GM21447 (cell line): ENCODE results near the gene CCDC85B.

Experiments
- ATAC-seq: cut with Tn5 transposase; IDR thresholded peaks from one replicate; pipeline ENCODE4 v1.9.1; 2021; ENCODE audit not compliant: unreplicated experiment

Gene CCDC85B

DNA sequence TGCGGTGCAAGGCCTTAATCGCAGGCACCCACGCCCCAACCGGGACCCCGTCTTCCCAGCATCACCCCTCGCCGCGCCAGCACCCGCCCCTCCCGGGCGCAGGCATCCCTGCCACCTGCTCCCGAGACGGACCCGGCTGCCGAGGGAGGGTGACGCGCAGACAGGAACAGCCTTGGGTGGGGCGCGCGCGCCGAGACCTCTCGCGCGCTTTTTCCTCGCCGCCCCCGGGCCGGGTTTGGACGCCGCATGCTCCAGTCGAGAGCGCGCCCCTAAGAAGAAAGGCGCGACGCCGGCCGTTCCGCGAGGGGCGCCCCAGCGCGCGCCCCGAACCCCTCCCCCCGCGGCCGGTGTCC is 33.0 kb upstream of the CCDC85B start:
- no peak for ATAC-seq

DNA sequence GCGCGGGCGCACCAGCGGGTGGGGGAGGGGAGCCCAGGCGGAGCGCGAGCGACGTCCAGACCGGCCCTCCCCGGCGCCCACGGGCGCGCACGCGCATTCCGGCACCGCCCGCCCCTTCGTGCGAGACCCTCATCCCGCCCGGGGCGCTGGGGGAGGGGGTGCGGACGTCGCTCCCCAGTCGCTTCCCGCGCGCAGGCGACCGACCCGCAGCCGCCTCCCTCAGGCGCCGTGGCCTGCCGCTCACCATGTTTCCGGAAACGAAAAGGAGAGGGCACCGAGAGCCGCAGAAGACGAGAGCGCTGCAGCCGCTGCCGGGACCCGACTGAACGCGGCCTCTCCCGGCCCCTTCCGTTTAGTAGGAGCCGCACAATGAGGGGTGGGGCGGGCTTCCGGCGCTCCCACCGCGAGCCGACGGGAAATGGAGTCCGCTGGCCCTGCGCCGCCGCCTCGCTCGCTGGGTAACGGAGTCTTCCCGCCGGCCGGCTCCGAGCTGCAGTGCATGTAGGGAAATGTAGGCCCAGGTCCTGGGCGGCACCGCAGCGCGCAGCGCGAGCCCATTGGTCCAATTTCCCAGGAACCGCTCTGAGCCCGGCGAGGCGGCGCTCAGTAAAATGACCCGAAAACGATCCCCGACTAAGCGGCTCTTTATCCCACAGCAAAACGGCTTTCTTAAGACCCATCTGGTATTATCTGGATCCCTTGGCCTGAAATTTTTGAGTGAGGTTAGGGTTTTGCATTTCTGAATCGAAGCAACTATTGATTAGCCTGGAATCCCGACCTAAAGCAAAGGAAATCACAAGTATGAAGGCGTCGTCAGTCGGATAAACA is 32.4 kb upstream of the CCDC85B start, which contains the start of gene CFL1:
TSS of gene CFL1 (minus strand) at position 328 of the 828 bp plus-strand sequence. CDS start at position 247, 81 bp downstream.
- ATAC-seq, result peak; percentile 42

DNA sequence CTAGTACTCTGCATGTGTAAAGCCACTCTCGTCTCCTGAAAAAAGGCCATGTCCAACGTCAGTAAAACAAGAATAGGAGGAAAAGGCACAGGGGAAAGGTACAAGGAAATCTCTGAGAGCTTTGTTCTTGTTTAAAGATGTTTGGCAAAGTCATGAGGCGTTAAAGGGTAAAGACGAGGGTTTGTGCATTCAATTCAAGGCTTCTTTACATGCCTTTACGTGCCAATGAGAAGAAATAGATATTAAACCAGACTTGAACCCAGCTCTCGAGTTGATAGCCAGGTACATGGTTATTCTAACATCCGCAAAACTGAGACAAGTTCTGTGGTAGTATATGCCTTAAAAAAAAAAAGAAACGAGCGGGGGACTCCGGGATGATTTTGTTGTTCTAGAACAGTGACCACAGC is 31.8 kb upstream of the CCDC85B start:
- no peak for ATAC-seq

DNA sequence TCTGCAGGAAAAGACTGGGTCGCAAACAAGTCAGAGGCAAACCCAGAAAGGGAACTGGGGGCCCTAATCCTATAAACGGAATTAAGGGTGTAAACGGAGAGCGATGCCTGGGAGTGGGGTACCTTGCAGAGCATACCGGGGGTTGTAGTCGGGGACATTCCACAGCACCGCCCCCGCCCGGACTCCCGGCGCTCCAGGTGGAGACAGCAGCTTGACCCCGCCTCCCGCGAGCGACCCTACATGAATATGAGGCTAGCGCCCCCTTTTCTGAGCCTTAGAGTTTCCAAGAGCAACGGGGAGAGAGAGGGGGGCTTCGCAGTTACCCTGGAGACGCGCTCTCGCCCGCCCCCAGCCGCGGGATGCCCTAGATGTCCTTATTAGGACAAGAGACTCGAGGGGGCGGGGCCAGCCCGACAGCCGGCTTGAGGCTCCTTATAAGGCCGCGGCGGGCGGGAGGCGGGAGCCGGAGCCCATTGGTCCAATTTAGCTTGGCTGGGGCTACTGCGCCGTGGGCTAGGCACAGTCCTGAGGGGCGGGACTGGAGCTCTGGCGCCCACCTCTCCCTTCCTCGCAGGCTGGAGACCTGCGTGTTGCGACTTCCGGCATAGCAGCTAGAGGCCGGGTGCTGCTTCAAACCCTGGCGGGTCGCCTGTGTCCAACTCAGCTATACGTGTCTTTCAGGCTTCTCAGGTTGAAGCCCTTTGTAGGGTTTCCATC is 31.2 kb upstream of the CCDC85B start:
- peak; percentile 49 for ATAC-seq

DNA sequence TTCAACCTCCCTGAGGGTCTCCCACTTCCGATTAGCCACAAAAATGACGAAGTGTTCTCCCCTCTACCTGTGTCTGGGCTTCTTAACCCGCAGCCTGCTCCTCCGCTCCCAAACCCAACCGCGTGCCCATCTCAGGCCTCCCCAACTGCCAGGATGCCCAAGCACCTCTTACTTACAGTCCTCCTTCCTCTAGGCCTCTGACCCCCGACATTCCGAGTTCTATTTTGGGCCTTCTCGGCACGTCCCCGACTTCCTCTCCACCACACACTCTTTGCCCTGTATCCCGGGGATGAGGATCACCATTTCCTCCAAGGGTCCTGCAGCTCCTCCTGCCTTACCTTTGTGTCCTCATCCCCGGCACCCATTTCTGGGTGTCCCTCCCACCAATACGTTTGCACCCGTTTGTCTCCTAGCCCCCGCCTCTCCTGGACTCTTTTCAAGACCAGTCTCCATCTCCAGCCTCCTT is 30.6 kb upstream of the CCDC85B start:
- no peak for ATAC-seq

DNA sequence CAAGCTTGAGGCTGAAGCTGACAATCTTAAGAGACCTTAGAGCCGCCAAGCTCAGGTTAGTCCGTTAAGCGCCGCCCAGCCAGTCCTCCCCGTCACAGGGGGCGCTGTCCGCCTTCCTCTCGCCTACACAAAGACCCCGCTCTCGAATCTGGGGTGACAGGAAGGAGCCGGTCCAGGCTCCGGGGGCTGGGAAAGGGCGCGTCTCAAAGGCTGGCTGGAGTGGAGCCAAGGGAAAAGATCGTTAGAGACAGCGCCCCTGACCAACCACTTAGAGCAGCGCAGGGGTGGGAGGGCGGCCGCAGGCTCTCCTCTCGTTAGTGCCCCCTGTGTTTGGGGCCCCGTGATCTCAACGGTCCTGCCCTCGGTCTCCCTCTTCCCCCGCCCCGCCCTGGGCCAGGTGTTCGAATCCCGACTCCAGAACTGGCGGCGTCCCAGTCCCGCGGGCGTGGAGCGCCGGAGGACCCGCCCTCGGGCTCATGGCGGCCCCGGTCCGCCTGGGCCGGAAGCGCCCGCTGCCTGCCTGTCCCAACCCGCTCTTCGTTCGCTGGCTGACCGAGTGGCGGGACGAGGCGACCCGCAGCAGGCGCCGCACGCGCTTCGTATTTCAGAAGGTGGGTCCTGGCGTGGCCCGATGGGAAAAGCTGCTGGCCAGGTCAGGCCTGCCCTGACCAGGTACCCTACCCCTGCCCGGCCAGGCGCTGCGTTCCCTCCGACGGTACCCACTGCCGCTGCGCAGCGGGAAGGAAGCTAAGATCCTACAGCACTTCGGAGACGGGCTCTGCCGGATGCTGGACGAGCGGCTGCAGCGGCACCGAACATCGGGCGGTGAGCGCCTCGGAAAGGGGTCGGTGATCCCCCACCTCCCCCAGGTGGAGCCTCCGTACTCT is 30.0 kb upstream of the CCDC85B start, which contains the start of gene MUS81:
TSS of gene MUS81 (plus strand) at position 156 of the 887 bp plus-strand sequence. CDS start at position 477, 321 bp downstream.
- peak; percentile 37 for ATAC-seq

DNA sequence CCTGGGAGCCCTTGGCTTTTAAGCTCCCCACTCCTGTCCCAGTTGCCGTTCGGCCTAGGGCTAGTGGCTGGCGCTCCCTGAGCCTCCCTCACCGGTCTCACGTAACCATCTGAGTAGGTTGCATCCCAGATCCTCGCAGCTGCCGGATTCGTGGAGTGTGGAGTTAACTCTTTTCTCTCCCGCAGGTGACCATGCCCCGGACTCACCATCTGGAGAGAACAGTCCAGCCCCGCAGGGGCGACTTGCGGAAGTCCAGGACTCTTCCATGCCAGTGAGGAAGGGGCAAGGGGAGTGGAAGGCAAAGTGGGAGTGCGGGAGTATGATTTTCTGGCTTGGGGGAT is 29.3 kb upstream of the CCDC85B start:
- no peak for ATAC-seq

DNA sequence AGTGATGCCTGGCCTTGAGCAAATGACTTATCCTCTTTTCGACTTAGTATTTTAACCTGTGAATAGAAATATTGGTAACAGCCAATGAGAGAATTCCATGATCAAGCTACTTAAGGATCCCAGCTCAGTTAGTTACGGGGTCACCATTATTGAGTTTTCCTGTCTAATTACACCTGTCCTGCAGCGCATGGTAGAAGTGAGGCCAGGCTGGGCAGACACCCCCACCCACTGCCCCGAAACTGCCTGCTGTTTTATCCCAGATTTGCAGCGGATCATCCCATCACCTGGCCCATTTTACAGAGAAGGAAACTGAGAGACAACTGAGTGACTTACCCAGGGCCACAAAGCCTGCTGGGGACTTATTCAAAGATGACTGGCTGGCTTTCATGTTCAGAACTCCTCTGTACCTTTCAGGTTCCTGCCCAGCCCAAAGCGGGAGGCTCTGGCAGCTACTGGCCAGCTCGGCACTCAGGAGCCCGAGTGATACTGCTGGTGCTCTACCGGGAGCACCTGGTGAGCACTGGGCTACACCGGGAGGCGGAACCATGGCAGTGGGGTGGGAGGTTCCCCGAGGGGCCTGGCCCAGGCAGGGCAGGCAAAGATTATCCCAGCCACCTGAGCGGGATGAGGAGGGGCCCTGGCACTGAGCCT is 28.8 kb upstream of the CCDC85B start:
- ATAC-seq, result no peak

DNA sequence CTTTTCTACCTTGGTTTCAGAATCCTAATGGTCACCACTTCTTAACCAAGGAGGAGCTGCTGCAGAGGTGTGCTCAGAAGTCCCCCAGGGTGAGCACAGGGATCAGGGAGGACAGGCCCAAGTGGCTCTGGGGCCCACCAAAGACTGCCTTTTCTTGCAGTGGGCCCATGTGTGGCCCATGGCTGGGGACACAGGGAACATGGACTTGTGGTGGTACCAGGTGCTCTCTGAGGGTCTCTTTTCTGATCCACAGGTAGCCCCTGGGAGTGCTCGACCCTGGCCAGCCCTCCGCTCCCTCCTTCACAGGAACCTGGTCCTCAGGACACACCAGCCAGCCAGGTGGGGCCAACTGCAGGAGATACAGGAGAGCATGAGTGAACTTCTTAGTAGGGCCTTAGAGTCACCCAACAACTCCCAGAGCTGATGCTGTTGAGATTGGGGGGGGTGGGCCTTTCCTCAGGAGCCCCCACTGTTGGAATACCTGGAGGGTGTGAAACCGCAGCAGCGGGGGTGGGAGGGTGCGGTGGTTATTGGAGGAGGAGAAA is 28.2 kb upstream of the CCDC85B start:
- no peak for ATAC-seq

DNA sequence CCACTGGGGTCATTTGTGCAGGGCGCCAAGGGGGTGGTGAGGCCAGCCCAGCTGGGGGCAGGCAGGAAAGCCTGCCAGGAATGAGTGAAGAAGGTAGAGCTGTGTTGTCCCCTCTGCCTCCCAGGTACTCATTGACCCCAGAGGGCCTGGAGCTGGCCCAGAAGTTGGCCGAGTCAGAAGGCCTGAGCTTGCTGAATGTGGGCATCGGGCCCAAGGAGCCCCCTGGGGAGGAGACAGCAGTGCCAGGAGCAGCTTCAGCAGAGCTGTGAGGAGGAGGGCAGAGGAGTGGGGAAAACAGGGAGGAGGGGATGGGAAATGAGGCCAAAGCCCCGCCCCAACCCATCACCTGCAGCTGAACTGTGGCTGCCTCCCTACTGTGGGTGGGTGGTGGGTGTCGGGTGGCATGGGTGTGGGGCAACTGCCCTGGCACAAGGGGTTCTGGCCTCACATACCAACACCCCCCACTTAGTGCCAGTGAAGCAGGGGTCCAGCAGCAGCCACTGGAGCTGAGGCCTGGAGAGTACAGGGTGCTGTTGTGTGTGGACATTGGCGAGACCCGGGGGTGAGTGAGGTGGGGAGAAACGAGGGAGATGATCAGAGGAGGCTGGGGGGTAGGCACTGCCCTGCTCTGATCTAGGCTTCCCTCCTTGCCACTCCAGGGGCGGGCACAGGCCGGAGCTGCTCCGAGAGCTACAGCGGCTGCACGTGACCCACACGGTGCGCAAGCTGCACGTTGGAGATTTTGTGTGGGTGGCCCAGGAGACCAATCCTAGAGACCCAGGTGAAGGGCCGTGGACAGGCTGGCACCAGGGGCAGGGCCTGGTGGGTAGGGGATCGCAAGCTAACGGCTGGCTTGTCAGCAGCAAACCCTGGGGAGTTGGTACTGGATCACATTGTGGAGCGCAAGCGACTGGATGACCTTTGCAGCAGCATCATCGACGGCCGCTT is 27.3 kb upstream of the CCDC85B start:
- no peak for ATAC-seq

DNA sequence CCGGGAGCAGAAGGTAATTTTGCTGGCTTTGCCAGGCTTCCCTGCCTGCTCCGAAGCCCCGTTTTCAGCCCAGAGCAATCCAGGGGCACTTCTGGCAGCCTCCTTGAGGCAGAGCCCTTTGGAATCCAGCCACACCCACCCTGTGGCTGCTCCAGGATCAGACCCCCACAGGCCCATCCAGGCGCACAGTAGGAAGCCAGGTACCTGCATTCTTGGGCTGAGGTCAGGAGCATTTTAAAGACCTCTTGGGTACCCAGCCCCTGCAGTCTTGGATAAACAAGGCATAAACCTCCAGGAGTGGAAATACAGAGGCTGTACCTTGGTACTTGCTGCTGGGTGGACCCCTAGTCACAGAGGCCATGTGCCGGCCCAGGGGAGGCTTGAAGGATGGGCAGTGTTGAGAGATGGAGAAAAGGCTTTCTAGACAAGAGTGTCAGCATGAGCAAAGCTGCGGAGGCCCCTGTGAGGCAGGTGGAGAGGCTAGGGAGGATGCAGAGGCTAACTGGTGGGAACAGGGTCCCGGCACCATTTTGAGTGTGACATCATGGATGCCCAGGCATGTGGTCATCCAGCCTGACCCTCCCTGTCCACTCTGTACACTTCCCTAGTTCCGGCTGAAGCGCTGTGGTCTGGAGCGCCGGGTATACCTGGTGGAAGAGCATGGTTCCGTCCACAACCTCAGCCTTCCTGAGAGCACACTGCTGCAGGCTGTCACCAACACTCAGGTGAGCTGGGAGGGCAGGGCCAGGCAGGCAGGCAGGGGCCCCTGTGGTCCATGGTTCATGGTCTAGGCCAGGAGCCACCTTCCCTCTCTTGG is 26.4 kb upstream of the CCDC85B start:
- ATAC-seq, result no peak

DNA sequence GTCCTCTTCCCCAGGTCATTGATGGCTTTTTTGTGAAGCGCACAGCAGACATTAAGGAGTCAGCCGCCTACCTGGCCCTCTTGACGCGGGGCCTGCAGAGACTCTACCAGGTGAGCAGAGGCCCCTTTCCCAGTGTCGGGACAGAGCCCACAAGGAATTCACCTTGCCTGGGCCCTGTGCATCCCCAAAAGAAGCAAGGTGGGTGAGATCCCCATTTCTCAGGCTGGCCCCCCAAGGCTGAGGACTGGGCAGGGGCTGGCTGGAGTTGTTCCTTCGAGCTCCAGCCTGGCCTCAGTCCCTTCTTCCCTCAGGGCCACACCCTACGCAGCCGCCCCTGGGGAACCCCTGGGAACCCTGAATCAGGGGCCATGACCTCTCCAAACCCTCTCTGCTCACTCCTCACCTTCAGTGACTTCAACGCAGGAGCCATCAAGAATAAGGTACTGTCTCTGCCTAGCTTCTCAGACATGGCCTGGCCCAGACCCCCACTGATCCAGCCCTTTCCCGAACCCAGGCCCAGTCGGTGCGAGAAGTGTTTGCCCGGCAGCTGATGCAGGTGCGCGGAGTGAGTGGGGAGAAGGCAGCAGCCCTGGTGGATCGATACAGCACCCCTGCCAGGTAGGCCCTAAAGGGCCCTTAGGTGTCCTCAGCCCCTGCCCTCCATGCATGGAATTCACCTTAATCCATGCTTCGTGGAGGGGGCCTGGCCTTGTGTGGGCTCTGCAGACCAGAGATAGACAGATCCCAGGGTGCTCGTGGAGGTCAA is 25.6 kb upstream of the CCDC85B start:
- no peak for ATAC-seq

DNA sequence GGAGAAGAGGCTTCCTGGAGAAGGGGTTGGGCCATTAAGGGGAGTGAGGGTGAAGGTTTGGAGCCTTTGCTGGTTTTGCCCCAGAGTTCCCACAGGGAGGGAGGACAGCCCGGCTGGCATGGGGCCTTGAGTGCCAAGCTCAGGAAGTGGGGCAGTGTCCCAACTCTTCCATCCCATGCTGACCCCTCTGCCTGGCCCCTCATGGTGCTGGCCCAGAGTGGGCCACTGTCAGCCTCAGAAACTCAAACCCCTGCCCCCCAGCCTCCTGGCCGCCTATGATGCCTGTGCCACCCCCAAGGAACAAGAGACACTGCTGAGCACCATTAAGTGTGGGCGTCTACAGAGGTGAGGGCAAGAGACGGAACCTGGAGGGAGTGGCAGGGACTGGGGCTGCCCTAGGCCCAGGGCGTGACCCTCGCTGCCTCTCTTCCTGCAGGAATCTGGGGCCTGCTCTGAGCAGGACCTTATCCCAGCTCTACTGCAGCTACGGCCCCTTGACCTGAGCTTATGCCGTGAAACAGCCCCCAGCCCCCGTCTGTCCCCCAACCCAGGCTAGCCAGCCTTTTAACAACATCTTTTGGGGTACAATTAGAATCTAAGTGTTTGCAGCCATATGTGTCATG is 24.8 kb upstream of the CCDC85B start:
- no peak for ATAC-seq

DNA sequence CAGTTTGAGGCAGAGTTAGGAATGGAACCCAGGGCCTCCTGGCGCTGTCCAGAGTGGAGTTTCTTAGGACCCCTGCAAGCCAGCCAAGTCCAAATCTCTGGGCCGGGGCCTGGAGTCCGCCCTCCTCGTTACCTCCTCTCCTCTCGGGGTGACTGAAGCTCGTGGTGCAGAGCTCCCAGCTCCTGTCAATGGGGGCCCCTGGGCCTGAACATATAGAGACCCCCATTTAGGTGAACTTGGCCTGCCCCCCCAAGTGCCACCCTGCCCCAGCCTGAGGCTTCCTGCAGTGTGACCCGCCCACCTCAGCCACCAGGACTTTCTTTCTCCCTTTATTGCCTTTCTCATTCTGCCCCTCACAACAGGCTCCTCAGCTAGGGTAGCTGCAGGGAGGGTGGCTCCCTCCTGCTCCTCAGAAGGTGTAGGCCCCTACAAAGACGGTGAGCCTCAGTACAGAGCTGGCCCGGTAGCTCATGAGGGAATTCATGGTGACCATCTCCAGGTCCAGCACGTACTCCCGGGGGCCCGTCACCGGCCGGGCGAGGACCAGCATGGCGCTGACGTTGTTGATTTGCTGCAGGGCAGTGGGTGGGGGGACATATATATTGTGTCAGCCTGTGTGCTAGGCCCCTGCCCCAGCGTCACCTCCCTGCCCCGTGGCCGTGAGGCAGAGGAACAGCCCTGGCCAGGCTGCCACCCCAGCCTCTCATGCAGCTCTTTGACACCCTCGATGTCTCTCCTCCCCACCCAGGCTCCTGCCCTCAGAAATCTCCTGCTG is 23.8 kb upstream of the CCDC85B start:
- no peak for ATAC-seq

DNA sequence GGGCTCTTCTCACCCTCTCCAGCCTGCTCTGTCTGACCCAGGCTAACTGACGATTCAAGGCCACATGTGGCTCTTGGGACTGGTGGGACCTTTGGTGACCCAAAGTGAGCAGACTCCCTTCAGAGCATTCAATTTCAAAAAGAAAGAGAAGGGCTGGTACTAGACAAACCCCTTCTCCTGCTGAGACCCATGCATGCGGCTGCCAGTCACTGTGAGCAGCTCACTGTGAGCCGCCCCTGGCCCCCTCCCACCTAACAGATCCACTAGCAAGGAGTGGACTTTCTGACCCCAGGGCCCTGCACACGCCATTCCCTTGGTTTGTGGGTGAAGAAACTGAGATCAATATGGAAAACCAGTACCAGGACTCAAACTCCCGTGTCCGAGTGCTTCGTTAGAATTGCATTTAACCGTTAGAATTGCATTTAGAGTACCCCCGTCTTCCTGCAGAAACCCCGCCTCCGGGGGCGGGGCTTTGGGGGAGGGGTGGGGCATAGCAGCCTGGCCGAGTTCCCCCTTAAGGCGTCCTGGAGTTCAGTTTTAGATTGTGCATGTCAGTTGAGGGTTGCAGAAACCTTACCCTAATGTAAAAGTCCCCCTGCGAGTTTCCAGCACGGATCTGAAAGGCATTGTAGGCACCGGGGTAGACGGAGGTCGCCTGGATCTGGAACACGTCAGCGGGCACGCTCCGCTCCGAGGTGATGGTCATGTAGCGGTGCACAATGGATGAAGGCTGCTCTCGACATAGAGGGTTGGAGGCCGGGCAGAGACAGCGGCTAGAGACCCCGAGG is 23.0 kb upstream of the CCDC85B start:
- ATAC-seq, result no peak
